ENCODE results near the gene AKAP9.
A peak's percentile ranks its signal among the peaks of the same experiment; 100 is the strongest.

AKAP9 gene

GRCh38 chr7:91915401-91916050, 25.1 kb upstream of the AKAP9 start:
- no peak for DNase-seq
- Mint-ChIP-seq H3K4me3 (no peak overlapping the region), H3K27ac (peak overlapping the region; percentile 21), H3K36me3 (ENCODE audit: low read depth) (no peaks in the 10 kb centered on the region), H3K9me3 (no peaks in the 10 kb centered on the region), H3K4me1 (no peaks in the 10 kb centered on the region), H3K27me3 (ENCODE audit: low read depth, poor library complexity) (no peaks in the 10 kb centered on the region)
- TF ChIP-seq CTCF (IDR thresholded peaks at IDR 0.05) = no peak

- no peak for DNase-seq
- no peaks in the 10 kb centered on the region for H3K4me1 Mint-ChIP-seq
- peak overlapping the region; percentile 21 for H3K27ac Mint-ChIP-seq
- H3K4me3 Mint-ChIP-seq = no peak overlapping the region
- H3K27me3 Mint-ChIP-seq (ENCODE audit: low read depth, poor library complexity) = no peaks in the 10 kb centered on the region
- no peaks in the 10 kb centered on the region for H3K9me3 Mint-ChIP-seq
- TF ChIP-seq CTCF (IDR thresholded peaks at IDR 0.05) = no peak
- H3K36me3 Mint-ChIP-seq (ENCODE audit: low read depth) = no peaks in the 10 kb centered on the region
Measured at GRCh38 chr7:91916051-91916440, 24.6 kb upstream of the AKAP9 start.

- H3K36me3 Mint-ChIP-seq (ENCODE audit: low read depth) = no peaks in the 10 kb centered on the region
- DNase-seq = no peak
Measured at GRCh38 chr7:91918356-91918755, 22.3 kb upstream of the AKAP9 start.

GRCh38 chr7:91922857-91923256, 17.8 kb upstream of the AKAP9 start:
- no peaks in the 10 kb centered on the region for H3K4me1 Mint-ChIP-seq
- no peak overlapping the region for H3K4me3 Mint-ChIP-seq
- H3K36me3 Mint-ChIP-seq (ENCODE audit: low read depth) = no peaks in the 10 kb centered on the region
- no peak for DNase-seq
- H3K27me3 Mint-ChIP-seq (ENCODE audit: low read depth, poor library complexity) = no peaks in the 10 kb centered on the region
- H3K9me3 Mint-ChIP-seq = no peaks in the 10 kb centered on the region
- TF ChIP-seq CTCF (IDR thresholded peaks at IDR 0.05) = no peak
- H3K27ac Mint-ChIP-seq = no peak overlapping the region

More at GRCh38 chr7:91918356-91918755, 22.3 kb upstream of the AKAP9 start:
- H3K4me3 Mint-ChIP-seq = no peak overlapping the region
- no peak for TF ChIP-seq CTCF (IDR thresholded peaks at IDR 0.05)
- no peak overlapping the region for H3K27ac Mint-ChIP-seq
- no peaks in the 10 kb centered on the region for H3K4me1 Mint-ChIP-seq
- H3K27me3 Mint-ChIP-seq (ENCODE audit: low read depth, poor library complexity) = no peaks in the 10 kb centered on the region
- H3K9me3 Mint-ChIP-seq = no peaks in the 10 kb centered on the region

- Mint-ChIP-seq H3K4me3 (no peak overlapping the region), H3K9me3 (no peaks in the 10 kb centered on the region), H3K27me3 (ENCODE audit: low read depth, poor library complexity) (no peaks in the 10 kb centered on the region), H3K4me1 (no peaks in the 10 kb centered on the region), H3K36me3 (ENCODE audit: low read depth) (no peaks in the 10 kb centered on the region), H3K27ac (no peak overlapping the region)
- no peak for TF ChIP-seq CTCF (IDR thresholded peaks at IDR 0.05)
- DNase-seq = no peak
Measured at GRCh38 chr7:91927912-91928311, 12.8 kb upstream of the AKAP9 start.

GRCh38 chr7:91929463-91929862, 11.2 kb upstream of the AKAP9 start:
- DNase-seq = no peak
- no peak for TF ChIP-seq CTCF (IDR thresholded peaks at IDR 0.05)
- Mint-ChIP-seq H3K27ac (no peak overlapping the region), H3K27me3 (ENCODE audit: low read depth, poor library complexity) (peaks cover 2% of the 10 kb centered on the region), H3K4me3 (no peak overlapping the region), H3K36me3 (ENCODE audit: low read depth) (no peaks in the 10 kb centered on the region), H3K4me1 (no peaks in the 10 kb centered on the region), H3K9me3 (no peaks in the 10 kb centered on the region)

Measured in nephron progenitor cell (in vitro differentiated cells).